Trophoblast cell (in vitro differentiated cells and primary cell): ENCODE data around the gene DPM3.
"Not testable (repeated sequence)": the region's sequence is repeated elsewhere in the genome, so short reads cannot be mapped to it uniquely, and the experiment has no call there.

Source experiments
- DNase-seq, 2 donors: peaks; one replicate each; pipeline ENCODE4 v3.0.0-alpha.2; 2016
- H2AFZ ChIP-seq: 2 replicates; pipeline ENCODE4 v1.6.1; 2013; ENCODE audit warnings: low read length, moderate library complexity, mild to moderate bottlenecking; ENCODE audit not compliant: insufficient read depth, poor library complexity
- H2AK5ac ChIP-seq: 2 replicates; pipeline ENCODE4 v1.6.1; 2013; ENCODE audit warnings: mild to moderate bottlenecking, low read length
- H2BK120ac ChIP-seq: 2 replicates; pipeline ENCODE4 v1.6.1; 2013; ENCODE audit warnings: low read length, mild to moderate bottlenecking, moderate library complexity; ENCODE audit not compliant: insufficient read depth, poor library complexity
- H2BK12ac ChIP-seq: 2 replicates; pipeline ENCODE4 v1.6.1; 2013; ENCODE audit warnings: mild to moderate bottlenecking, low read length, moderate library complexity
- H2BK5ac ChIP-seq: 2 replicates; pipeline ENCODE4 v1.6.1; 2013; ENCODE audit warnings: low read length, low read depth, moderate library complexity, mild to moderate bottlenecking; ENCODE audit not compliant: poor library complexity
- H3K14ac ChIP-seq: 2 replicates; pipeline ENCODE4 v1.6.1; 2013; ENCODE audit warnings: mild to moderate bottlenecking, low read length
- H3K18ac ChIP-seq: 2 replicates; pipeline ENCODE4 v1.6.1; 2013; ENCODE audit warnings: mild to moderate bottlenecking, low read length
- H3K23ac ChIP-seq: 2 replicates; pipeline ENCODE4 v1.6.1; 2013; ENCODE audit warnings: low read length
- H3K27ac ChIP-seq: 2 replicates; pipeline ENCODE4 v1.5.1; 2013; ENCODE audit warnings: low read depth, mild to moderate bottlenecking, inconsistent platforms, low read length, moderate library complexity
- H3K27me3 ChIP-seq: 2 replicates; pipeline ENCODE4 v1.6.1; 2013; ENCODE audit warnings: inconsistent platforms, mild to moderate bottlenecking, low read length, moderate library complexity; ENCODE audit not compliant: insufficient read depth
- H3K36me3 ChIP-seq, 2 experiments: 1 replicate in 1 of 2; 2 replicates in 1 of 2; pipeline ENCODE4 v1.6.1; 2013; ENCODE audit warnings: low read length in 2 of 2, mild to moderate bottlenecking in 2 of 2, moderate library complexity in 1 of 2; ENCODE audit not compliant: insufficient read depth in 2 of 2, control insufficient read depth in 1 of 2
- H3K4ac ChIP-seq: 2 replicates; pipeline ENCODE4 v1.6.1; 2013; ENCODE audit warnings: low read depth, mild to moderate bottlenecking, low read length, moderate library complexity
- H3K4me1 ChIP-seq, 2 experiments: 1 replicate in 1 of 2; 2 replicates in 1 of 2; pipeline ENCODE4 v1.6.1; 2013; ENCODE audit warnings: low read length in 2 of 2, mild to moderate bottlenecking in 2 of 2, moderate library complexity in 1 of 2; ENCODE audit not compliant: insufficient read depth in 2 of 2, control insufficient read depth in 1 of 2
- H3K4me2 ChIP-seq: 2 replicates; pipeline ENCODE4 v1.6.1; 2013; ENCODE audit warnings: inconsistent platforms, mild to moderate bottlenecking, low read length, moderate library complexity
- H3K4me3 ChIP-seq: 2 replicates; pipeline ENCODE4 v1.5.1; 2013; ENCODE audit warnings: mild to moderate bottlenecking, low read depth, low read length, inconsistent platforms
- H3K79me1 ChIP-seq: one replicate; pipeline ENCODE4 v1.6.1; 2013; ENCODE audit warnings: low read length
- H3K79me2 ChIP-seq: 2 replicates; pipeline ENCODE4 v1.6.1; 2013; ENCODE audit warnings: low read length, mild to moderate bottlenecking; ENCODE audit not compliant: control insufficient read depth, insufficient read depth, poor library complexity
- H3K9ac ChIP-seq: 2 replicates; pipeline ENCODE4 v1.6.1; 2013; ENCODE audit warnings: mild to moderate bottlenecking, low read length
- H3K9me3 ChIP-seq: 2 replicates; pipeline ENCODE4 v1.6.1; 2013; ENCODE audit warnings: low read depth, mild to moderate bottlenecking, control low read depth, inconsistent platforms, low read length; ENCODE audit not compliant: insufficient read depth
- H4K12ac ChIP-seq: 2 replicates; pipeline ENCODE4 v1.6.1; 2013; ENCODE audit warnings: low read depth, mild to moderate bottlenecking, low read length, moderate library complexity
- H4K8ac ChIP-seq: 2 replicates; pipeline ENCODE4 v1.6.1; 2013; ENCODE audit warnings: low read depth, mild to moderate bottlenecking, low read length, moderate library complexity
- H4K91ac ChIP-seq: one replicate; pipeline ENCODE4 v1.6.1; 2013; ENCODE audit warnings: low read depth, mild to moderate bottlenecking, low read length, moderate library complexity
- WGBS: extraction: QIAGEN DNeasy Blood & Tissue Kit; methylation state at CpG from one replicate; pipeline ENCODE4 v1.1.7; 2013; ENCODE audit warnings: missing lambda C conversion rate; ENCODE audit not compliant: insufficient read length, insufficient coverage; ENCODE audit errors: extremely low coverage; 5-methylcytosine and 5-hydroxymethylcytosine counted together

The DPM3 gene

DNA sequence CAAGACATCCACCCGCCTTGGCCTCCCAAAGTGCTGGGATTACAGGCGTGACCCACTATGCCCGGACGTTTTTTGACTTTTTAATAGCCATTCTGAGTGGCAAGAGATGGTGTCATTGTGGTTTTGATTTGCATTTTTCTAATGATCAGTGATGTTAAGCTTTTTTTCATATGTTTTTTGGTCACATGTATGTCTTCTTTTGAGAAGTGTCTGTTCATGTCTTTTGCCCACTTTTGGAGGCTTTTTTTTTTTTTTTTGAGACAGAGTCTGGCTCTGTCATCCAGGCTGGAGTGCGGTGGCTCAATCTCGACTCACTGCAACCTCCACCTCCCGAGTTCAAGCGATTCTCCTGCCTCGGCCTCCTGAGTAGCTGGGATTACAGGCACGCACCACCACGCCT lies 24.3 kb upstream of the DPM3 start:
- H3K9ac ChIP-seq, H4K91ac ChIP-seq, H3K23ac ChIP-seq, H4K8ac ChIP-seq, H3K18ac ChIP-seq, H2BK12ac ChIP-seq, H3K27me3 ChIP-seq, H3K4ac ChIP-seq, H3K14ac ChIP-seq, H3K9me3 ChIP-seq, H2BK120ac ChIP-seq, H4K12ac ChIP-seq, H3K4me3 ChIP-seq, H2AK5ac ChIP-seq, H3K79me2 ChIP-seq, H2BK5ac ChIP-seq, H3K4me2 ChIP-seq, DNase-seq, H3K79me1 ChIP-seq, H3K27ac ChIP-seq, H3K36me3 ChIP-seq, H2AFZ ChIP-seq: not testable (repeated sequence)
- peaks cover 4 to 14% of the 10 kb centered on the region in 2 experiments for H3K4me1 ChIP-seq
- WGBS: no CpG with 5 or more reads among the region's 11 CpGs

DNA sequence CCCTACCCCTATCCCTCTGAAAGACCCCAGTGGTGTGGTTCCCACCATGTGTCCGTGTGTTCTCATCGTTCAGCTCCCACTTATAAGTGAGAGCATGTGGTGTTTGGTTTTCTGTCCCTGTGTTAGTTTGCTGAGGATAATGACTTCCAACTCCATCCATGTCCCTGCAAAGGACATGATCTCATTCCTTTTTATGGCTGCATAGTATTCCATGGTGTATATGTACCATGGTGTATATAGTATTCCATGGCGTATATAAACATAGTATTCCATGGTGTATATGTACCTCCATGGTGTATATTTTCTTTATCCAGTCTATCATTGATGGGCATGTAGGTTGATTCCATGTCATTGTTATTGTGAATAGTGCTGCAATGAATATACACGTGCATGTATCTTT lies 23.5 kb upstream of the DPM3 start:
- H2BK12ac ChIP-seq, H2BK5ac ChIP-seq, H3K36me3 ChIP-seq, H3K14ac ChIP-seq, H3K27ac ChIP-seq, H3K9me3 ChIP-seq, H2BK120ac ChIP-seq, H3K4me2 ChIP-seq, H3K4me3 ChIP-seq, H3K18ac ChIP-seq, H3K4ac ChIP-seq, DNase-seq, H4K8ac ChIP-seq, H4K91ac ChIP-seq, H3K9ac ChIP-seq, H2AK5ac ChIP-seq, H3K23ac ChIP-seq, H3K79me2 ChIP-seq, H2AFZ ChIP-seq, H3K79me1 ChIP-seq, H3K27me3 ChIP-seq, H4K12ac ChIP-seq: not testable (repeated sequence)
- no CpG with 5 or more reads among the region's 4 CpGs for WGBS
- peaks cover 4 to 17% of the 10 kb centered on the region in 2 experiments for H3K4me1 ChIP-seq

DNA sequence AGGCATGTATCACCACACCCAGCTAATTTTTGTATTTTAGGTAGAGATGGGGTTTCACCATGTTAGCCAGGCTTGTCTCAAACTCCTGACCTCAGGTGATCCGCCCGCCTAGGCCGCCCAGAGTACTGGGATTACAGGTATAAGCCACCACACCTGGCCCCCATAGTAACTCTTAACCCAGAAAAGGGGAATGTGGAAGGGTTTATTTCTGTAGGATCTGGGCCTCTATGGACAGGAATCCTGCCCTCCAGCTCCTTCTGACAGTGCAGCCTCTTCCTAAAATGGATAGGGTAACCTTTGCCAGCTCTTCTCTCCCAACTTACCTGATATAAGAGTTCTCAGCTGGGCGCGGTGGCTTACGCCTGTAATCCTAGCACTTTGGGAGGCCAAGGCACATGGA lies 22.3 kb upstream of the DPM3 start:
- not testable (repeated sequence) for H3K9me3 ChIP-seq
- WGBS: no CpG with 5 or more reads among the region's 6 CpGs
- peak; percentile 93 to 95 for DNase-seq

DNA sequence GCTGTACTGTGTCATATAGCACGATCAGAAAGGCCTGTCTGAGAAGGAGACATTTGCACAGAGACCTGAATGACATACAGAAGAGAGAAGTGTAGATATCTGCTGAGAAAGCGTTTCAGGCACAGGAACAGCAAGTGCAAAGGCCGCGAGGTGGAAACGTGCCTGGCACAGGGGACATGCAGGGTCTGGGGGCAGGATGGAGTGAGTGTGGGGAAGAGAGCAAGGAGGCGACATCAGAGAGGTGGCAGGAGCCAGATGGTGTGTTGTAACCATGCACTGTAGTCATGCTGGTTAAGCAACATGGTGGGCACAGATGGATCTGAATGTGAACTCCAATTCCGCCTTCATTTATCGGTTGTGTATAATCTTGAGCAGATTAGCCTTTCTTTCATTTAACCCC lies 19.8 kb upstream of the DPM3 start:
- H2BK120ac ChIP-seq: no peak overlapping the region
- no peak overlapping the region for H2BK12ac ChIP-seq
- no CpG with 5 or more reads among the region's 8 CpGs for WGBS
- no peak overlapping the region for H3K14ac ChIP-seq
- H4K8ac ChIP-seq: no peak overlapping the region
- H3K27me3 ChIP-seq: no peaks in the 10 kb centered on the region
- no peak overlapping the region for H2AK5ac ChIP-seq
- no peak overlapping the region for H3K18ac ChIP-seq
- H4K91ac ChIP-seq: no peak overlapping the region
- H3K4me1 ChIP-seq: peaks cover 0 to 4% of the 10 kb centered on the region in 2 experiments
- no peak overlapping the region for H2BK5ac ChIP-seq
- H3K4me2 ChIP-seq: no peak overlapping the region
- H3K27ac ChIP-seq: no peak overlapping the region
- no peak for DNase-seq
- H3K79me1 ChIP-seq: no peaks in the 10 kb centered on the region
- no peak overlapping the region for H3K4ac ChIP-seq
- H3K9me3 ChIP-seq: no peaks in the 10 kb centered on the region
- H3K4me3 ChIP-seq: no peak overlapping the region
- no peak overlapping the region for H3K23ac ChIP-seq
- H2AFZ ChIP-seq: no peak overlapping the region
- H3K36me3 ChIP-seq: no peaks in the 10 kb centered on the region
- no peak overlapping the region for H3K9ac ChIP-seq
- no peaks in the 10 kb centered on the region for H3K79me2 ChIP-seq
- no peak overlapping the region for H4K12ac ChIP-seq

More for the DNA sequence above, 22.3 kb upstream of the DPM3 start:
- H2AK5ac ChIP-seq, H2AFZ ChIP-seq, H2BK5ac ChIP-seq, H3K36me3 ChIP-seq, H3K4me2 ChIP-seq, H4K12ac ChIP-seq, H4K91ac ChIP-seq, H3K27ac ChIP-seq, H2BK120ac ChIP-seq, H4K8ac ChIP-seq, H3K79me2 ChIP-seq, H3K9ac ChIP-seq, H3K4me3 ChIP-seq, H3K14ac ChIP-seq, H3K27me3 ChIP-seq, H2BK12ac ChIP-seq, H3K18ac ChIP-seq, H3K4ac ChIP-seq, H3K79me1 ChIP-seq, H3K23ac ChIP-seq: not testable (repeated sequence)
- H3K4me1 ChIP-seq: peaks cover 4 to 16% of the 10 kb centered on the region in 2 experiments
